SHP77 (cell line): ENCODE results near the gene CLIC4.
"Not testable (repeated sequence)": the region's sequence is repeated elsewhere in the genome, so short reads cannot be mapped to it uniquely, and the experiment has no call there.

ENCODE experiments used
- DNase-seq, 2 experiments: peaks; one replicate each; lab custom pipeline; 2025; lab: John Stamatoyannopoulos, UW

The CLIC4 gene

GRCh38 chr1:24875991-24876506, 130.8 kb downstream of the CLIC4 start:
- DNase-seq, result no peak

GRCh38 chr1:24878045-24878444, 132.8 kb downstream of the CLIC4 start:
- no peak for DNase-seq

DNA sequence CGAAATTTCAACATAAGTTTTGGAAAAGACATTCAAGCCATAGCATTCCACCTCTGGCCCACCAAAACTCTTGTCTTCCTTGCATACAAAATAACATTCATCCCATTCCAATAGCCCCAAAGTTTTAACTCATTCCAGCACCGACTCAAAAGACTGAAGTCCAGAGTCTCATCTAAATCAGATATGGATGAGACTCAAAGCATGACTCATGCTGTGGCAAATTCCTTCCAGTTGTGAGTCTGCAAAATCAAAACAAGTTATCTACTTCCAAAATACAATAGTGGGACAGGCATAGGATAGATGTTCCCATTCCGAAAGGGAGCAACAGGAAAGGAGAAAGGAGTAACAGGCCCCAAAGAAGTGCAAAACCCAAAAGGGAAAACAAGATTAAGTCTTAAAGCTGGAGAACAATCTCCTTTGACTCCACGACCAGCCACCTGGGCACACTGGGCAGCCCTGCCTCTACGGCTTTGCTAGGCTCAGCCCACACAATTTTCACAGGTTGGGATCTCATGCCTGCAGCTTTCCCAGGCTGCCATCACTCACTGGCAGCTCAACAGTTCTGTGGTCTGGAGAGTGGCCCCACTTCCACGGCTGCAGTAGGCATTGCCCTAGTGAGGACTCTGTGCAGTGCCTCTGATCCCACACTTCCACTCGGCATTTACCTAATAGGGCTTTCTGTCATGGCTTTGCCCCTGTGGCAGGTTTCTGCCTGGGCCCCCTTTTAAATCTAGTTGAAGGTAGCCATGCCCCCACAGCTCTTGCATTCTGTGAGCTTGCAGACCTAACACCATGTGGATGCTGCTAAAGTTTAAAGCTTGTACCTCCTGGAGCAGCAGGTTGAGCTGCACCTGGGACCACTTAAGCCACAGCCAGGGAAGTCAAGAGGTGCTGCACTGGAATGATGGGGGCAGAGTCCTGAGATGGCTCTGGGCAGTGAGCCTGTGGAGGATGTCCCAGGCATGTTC, 133.8 kb downstream of the CLIC4 start:
- DNase-seq, result no peak

DNA sequence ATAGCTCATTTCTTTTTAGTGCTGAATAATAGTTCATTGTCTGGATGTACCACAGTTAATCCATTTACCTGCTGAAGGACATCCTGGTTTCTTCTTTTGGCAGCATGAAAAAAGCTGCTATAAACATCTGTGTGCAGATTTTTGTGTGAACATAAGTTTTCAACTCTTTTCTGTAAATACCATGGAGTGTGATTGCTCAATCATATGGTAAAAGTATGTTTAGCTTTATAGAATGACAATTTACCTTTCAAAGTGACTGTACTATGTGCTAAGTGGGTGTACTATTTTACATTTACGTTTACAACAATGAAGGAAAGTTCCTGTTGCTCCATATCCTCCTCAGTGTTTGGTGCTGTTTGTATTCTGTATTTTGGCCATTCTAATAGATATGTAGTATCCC, 135.8 kb downstream of the CLIC4 start:
- DNase-seq, result no peak

- no peak for DNase-seq
Observed at GRCh38 chr1:24884751-24885150, 139.5 kb downstream of the CLIC4 start.

DNA sequence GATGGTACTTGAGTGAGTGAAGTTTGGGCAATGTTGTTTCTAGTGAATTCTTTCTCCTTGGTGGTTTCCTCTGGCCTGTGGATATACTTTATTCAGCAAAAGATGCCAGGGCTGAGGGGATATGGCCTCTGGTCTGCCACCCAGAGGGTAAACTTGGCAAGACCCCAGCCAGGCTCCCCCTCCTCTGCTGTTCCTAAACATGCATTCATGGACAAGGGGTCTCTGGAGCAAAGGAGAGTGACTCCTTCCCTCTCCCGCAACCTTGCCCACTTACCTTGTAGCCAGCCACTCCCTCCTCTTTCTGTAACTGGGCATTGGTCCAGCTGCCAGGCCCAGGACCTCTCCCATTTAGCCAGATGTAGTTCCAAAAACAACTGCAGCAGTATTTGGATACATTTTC, 141.0 kb downstream of the CLIC4 start:
- no peak for DNase-seq

GRCh38 chr1:24888061-24888970, 143.1 kb downstream of the CLIC4 start:
- no peak for DNase-seq

- no peak for DNase-seq
Observed at GRCh38 chr1:24888971-24889676, 143.9 kb downstream of the CLIC4 start.

GRCh38 chr1:24890887-24891286, 145.6 kb downstream of the CLIC4 start:
- DNase-seq, result no peak

DNA sequence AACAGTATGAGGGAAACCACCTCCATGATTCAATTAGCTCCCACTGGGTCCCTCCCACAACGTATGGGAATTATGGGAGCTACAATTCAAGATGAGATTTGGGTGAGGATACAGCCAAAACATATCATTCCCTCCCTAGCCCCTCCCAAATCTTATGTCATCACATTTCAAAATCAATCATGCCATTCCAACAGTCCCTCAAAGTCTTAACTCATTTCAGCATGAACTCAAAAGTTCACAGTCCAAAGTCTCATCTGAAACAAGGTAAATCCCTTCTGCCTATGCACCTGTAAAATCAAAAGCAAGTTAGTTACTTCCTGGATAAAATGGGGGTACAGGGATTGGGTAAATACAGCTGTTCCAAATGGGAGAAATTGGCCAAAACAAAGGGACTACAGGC, 146.1 kb downstream of the CLIC4 start:
- not testable (repeated sequence) for DNase-seq

GRCh38 chr1:24892188-24893153, 147.2 kb downstream of the CLIC4 start:
- DNase-seq, result no peak

DNA sequence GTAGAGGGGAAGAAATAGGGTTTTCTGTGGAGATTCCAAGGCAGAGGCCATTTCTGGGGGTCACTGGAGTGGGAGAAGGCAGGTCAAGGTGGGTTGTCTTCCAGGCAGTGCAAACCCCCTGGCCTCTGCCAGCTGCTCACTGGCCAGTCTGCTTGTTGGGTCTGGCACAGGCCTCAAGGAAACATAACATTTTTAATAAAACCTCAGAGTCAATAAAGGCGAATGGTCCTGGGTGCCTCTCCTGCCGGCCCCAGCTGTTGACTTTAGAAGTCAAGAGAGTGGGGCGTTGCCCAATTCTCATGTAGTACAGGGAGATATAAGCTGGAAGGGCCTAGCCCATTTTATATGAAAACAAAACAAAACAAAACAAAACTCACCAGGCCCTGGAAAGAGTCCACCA, 148.2 kb downstream of the CLIC4 start:
- no peak for DNase-seq
